ENCODE data around the gene MCTP1. TPM values are rescaled to one million over a fixed set of nuclear protein-coding genes. Genes with fewer than 3 reads are reported as not detected.

The MCTP1 gene
- total RNA-seq, 4 donors from 2014 or later: 5.7 to 33.5 (median 17.4) TPM

GRCh38 chr5:95317085-95317484, 32.2 kb upstream of the MCTP1 start:
- Histone ChIP-seq H3K27ac (no peak overlapping the region), H3K4me3 (replicated peaks in 1 of 3) (no peak overlapping the region), H3K27me3 (no peaks in the 10 kb centered on the region), H3K4me1 (no peaks in the 10 kb centered on the region), H3K36me3 (no peaks in the 10 kb centered on the region), H3K9me3 (no peaks in the 10 kb centered on the region)
- 87 to 92% methylated on average over 2 of the region's 2 CpGs for WGBS, 2 donors
- intact Hi-C loops (cut with DNase I): no loop called here
- DNase-seq: no peak
- no peak for TF ChIP-seq POLR2A (IDR thresholded peaks at IDR 0.05)
- TF ChIP-seq CTCF (IDR thresholded peaks at IDR 0.05): no peak

- intact Hi-C loops (cut with DNase I): no loop called here
- H3K9me3 ChIP-seq: no peaks in the 10 kb centered on the region
- WGBS, 2 donors: 92 to 95% methylated on average over 2 of the region's 2 CpGs
- no peaks in the 10 kb centered on the region for H3K27me3 ChIP-seq
- H3K36me3 ChIP-seq: no peaks in the 10 kb centered on the region
- DNase-seq: no peak
- no peak overlapping the region for H3K27ac ChIP-seq
- no peak overlapping the region for H3K4me3 ChIP-seq (replicated peaks in 1 of 3)
- H3K4me1 ChIP-seq: no peaks in the 10 kb centered on the region
- TF ChIP-seq CTCF (IDR thresholded peaks at IDR 0.05): no peak
- no peak for TF ChIP-seq POLR2A (IDR thresholded peaks at IDR 0.05)
These were observed 19.8 kb upstream of the MCTP1 start for GRCh38 chr5:95304711-95305110.

- intact Hi-C loops (cut with DNase I): no loop called here
- H3K9me3 ChIP-seq: no peaks in the 10 kb centered on the region
- DNase-seq: no peak
- WGBS, 2 donors: 90 to 95% methylated on average over 1 of the region's 1 CpG
- no peak overlapping the region for H3K4me3 ChIP-seq (replicated peaks in 1 of 3)
- TF ChIP-seq CTCF (IDR thresholded peaks at IDR 0.05) (no peak), POLR2A (IDR thresholded peaks at IDR 0.05) (no peak)
- no peaks in the 10 kb centered on the region for H3K36me3 ChIP-seq
- no peak overlapping the region for H3K27ac ChIP-seq
- no peaks in the 10 kb centered on the region for H3K4me1 ChIP-seq
- H3K27me3 ChIP-seq: no peaks in the 10 kb centered on the region
These were observed 13.8 kb upstream of the MCTP1 start for GRCh38 chr5:95298651-95299050.

- Histone ChIP-seq H3K27me3 (no peaks in the 10 kb centered on the region), H3K27ac (no peak overlapping the region), H3K4me3 (replicated peaks in 1 of 3) (no peak overlapping the region), H3K36me3 (no peaks in the 10 kb centered on the region), H3K4me1 (no peaks in the 10 kb centered on the region), H3K9me3 (no peaks in the 10 kb centered on the region)
- intact Hi-C loops (cut with DNase I): no loop called here
- WGBS, 2 donors: 91 to 93% methylated on average over 2 of the region's 2 CpGs
- TF ChIP-seq POLR2A (IDR thresholded peaks at IDR 0.05) (no peak), CTCF (IDR thresholded peaks at IDR 0.05) (no peak)
- no peak for DNase-seq
These were observed 11.4 kb upstream of the MCTP1 start for GRCh38 chr5:95296291-95296690.

- TF ChIP-seq CTCF (IDR thresholded peaks at IDR 0.05) (no peak), POLR2A (IDR thresholded peaks at IDR 0.05) (no peak)
- 3 to 5% methylated on average over 13 of the region's 13 CpGs for whole genome bisulfite sequencing, 2 donors
- DNase-seq: no peak
These were observed 488 bp upstream of the MCTP1 start for GRCh38 chr5:95285409-95285755.

More at GRCh38 chr5:95285409-95285755, 488 bp upstream of the MCTP1 start:
- H3K27ac ChIP-seq: no peak overlapping the region
- H3K4me3 ChIP-seq (replicated peaks in 1 of 3): peak overlapping the region in 1 of 3 donors; percentile 55
- no peaks in the 10 kb centered on the region for H3K27me3 ChIP-seq
- H3K9me3 ChIP-seq: no peaks in the 10 kb centered on the region
- peaks cover 4 to 18% of the 10 kb centered on the region in 2 donors for H3K4me1 ChIP-seq
- intact Hi-C loops (cut with DNase I): no loop called here
- no peaks in the 10 kb centered on the region for H3K36me3 ChIP-seq
